Measurements from ENCODE around the gene P2RX1.

The P2RX1 gene

DNA sequence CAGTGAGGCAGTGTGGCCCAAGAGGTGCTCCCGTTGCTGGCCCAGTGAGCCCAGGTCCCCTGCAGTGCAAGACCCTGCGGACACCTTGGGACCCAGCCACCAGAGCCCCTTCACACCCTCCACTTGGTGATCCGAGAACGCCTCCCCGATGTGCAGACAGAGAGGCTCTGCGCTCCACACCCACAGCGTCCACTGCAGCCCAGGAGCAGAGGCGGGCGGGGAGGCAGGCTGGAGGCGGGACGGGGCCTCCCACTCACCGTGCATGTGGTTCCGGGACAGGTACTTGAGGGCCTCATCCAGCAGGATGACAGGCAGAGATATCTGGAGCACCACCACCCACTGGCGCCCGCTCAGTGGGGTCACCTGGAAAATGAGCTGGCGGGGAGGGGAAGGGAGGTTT is 12.1 kb upstream of the P2RX1 start:
- H3K4me3 ChIP-seq (ENCODE audit: low read depth, low read length) = no peak overlapping the region
- TF ChIP-seq, protein P1, sequence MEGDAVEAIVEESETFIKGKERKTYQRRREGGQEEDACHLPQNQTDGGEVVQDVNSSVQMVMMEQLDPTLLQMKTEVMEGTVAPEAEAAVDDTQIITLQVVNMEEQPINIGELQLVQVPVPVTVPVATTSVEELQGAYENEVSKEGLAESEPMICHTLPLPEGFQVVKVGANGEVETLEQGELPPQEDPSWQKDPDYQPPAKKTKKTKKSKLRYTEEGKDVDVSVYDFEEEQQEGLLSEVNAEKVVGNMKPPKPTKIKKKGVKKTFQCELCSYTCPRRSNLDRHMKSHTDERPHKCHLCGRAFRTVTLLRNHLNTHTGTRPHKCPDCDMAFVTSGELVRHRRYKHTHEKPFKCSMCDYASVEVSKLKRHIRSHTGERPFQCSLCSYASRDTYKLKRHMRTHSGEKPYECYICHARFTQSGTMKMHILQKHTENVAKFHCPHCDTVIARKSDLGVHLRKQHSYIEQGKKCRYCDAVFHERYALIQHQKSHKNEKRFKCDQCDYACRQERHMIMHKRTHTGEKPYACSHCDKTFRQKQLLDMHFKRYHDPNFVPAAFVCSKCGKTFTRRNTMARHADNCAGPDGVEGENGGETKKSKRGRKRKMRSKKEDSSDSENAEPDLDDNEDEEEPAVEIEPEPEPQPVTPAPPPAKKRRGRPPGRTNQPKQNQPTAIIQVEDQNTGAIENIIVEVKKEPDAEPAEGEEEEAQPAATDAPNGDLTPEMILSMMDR (IDR thresholded peaks at IDR 0.05; ENCODE audit: low read depth, low read length) = no peak

DNA sequence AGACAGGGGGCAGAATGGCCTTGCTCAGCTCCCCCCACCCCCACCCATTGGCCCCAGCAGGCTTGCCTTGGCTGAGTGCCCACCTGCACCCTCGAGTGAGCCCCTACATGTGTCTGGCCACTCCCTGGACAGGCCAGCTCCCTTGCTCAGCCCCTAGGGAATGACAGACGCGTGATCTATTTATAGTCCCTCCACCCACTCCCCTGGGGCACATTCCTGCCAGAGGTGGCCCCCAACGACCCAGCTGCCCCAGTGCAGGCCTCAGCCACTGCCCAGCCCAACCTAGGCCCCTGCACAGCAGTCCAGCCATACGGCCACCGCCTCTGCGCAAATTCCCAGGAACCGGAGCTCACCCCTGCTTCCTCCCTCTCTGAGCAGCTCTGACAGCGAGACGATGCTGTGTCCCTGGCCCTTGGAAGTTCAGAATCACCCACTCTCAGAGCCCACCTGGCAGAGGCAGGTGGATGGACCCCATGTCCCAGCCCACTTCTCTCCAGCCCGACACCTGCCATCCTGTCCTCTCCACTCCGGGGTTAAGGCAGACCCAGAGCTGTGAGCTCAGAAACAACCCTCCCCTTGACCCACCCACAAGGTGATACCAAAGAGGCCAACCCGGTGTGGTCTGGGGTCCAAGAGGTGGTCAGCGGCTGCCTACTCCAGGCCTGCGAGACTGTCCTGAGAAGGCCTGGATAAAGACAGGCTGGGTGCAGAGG is 11.5 kb upstream of the P2RX1 start:
- TF ChIP-seq, protein P1 (IDR thresholded peaks at IDR 0.05; ENCODE audit: low read depth, low read length) = no peak
- no peak overlapping the region for H3K4me3 ChIP-seq (ENCODE audit: low read depth, low read length)

GRCh38 chr17:3926860-3927627 is 10.8 kb upstream of the P2RX1 start:
- no peak overlapping the region for H3K4me3 ChIP-seq (ENCODE audit: low read depth, low read length)
- TF ChIP-seq, protein P1 (IDR thresholded peaks at IDR 0.05; ENCODE audit: low read depth, low read length) = no peak

GRCh38 chr17:3925684-3926485 is 9.6 kb upstream of the P2RX1 start:
- TF ChIP-seq, protein P1 (IDR thresholded peaks at IDR 0.05; ENCODE audit: low read depth, low read length) = no peak
- H3K4me3 ChIP-seq (ENCODE audit: low read depth, low read length) = no peak overlapping the region

- TF ChIP-seq, protein P1 (IDR thresholded peaks at IDR 0.05; ENCODE audit: low read depth, low read length) = no peak
- no peak overlapping the region for H3K4me3 ChIP-seq (ENCODE audit: low read depth, low read length)
Measured at GRCh38 chr17:3924512-3925350, 8.5 kb upstream of the P2RX1 start.

DNA sequence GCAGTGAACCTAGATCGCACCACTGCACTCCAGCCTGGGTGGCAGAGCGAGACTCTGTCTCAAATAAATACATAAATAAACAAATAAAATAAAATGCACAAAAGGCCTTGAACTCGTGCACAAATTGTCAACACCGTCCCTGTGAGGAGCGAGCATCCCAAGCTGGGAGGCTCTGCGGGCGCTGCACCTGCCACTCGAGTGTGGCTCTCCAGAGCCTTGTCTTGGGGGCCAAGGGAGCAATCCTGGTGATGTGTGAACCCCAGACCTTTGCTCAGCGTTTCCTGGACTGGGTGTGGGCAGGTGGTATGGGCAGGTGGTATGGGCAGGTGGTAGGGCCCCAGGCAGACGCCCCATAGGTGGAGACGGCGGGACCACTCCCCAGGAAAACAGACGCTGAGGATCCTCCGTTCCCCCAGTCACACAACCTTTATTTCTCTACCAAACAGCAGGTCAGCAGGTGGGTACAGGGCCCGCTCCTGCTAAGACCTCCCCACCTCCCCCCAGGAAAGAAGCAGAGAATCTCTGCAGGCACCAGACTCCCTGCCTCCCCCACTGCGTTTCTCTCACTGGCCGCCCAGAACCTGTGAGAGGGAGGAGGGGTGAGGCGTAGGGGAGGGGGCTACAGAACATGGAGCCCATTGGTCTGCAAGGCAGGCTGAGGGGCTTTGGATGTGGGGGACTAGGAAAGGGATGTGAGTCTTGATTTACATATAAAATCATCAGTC is 7.4 kb upstream of the P2RX1 start:
- no peak overlapping the region for H3K4me3 ChIP-seq (ENCODE audit: low read depth, low read length)
- TF ChIP-seq, protein P1 (IDR thresholded peaks at IDR 0.05; ENCODE audit: low read depth, low read length) = no peak
